Right lobe of liver (tissue), 6 donors: Measurements from ENCODE around the gene TLL2. TPM values are rescaled to one million over a fixed set of nuclear protein-coding genes. Genes with fewer than 3 reads are reported as not detected.
A peak's percentile ranks its signal among the peaks of the same experiment; 100 is the strongest.

ENCODE experiments used
- ATAC-seq, 4 donors: fragments of 200-7000 bp; cut with Tn5 transposase; one replicate each; pipeline ENCODE4 v1.9.1; 2020; ENCODE audit warnings: mild to moderate bottlenecking in 4 of 4, moderate library complexity in 4 of 4
- DNase-seq, 3 donors: peaks; one replicate each; pipeline ENCODE4 v3.0.0-alpha.2; 2020
- H3K27ac ChIP-seq, 3 donors: fragments of 200-600 bp; one replicate each; pipeline ENCODE4 v1.8.0; 2022
- H3K27me3 ChIP-seq, 2 donors: fragments of 200-600 bp; one replicate each; pipeline ENCODE4 v1.8.0; 2022
- H3K36me3 ChIP-seq, 4 donors: fragments of 200-600 bp; sonication (generic) in 1 of 4; one replicate each; pipeline versions ENCODE4 v1.5.1 to v1.8.0; 2017 to 2022; ENCODE audit warnings: control low read depth in 1 of 4
- H3K4me1 ChIP-seq, 4 donors: fragments of 200-600 bp; sonication (generic) in 1 of 4; one replicate each; pipeline versions ENCODE4 v1.5.1 to v1.8.0; 2017 to 2022; ENCODE audit warnings: control low read depth in 1 of 4
- H3K4me3 ChIP-seq, 3 donors: fragments of 200-600 bp; one replicate each; pipeline ENCODE4 v1.8.0; 2022
- H3K9me3 ChIP-seq, 4 donors: fragments of 200-600 bp; sonication (generic) in 1 of 4; one replicate each; pipeline versions ENCODE4 v1.5.1 to v1.8.0; 2017 to 2022; ENCODE audit warnings: control low read depth in 1 of 4
- CTCF ChIP-seq, 4 donors: fragments of 200-600 bp in 3 of 4; fragments of 450-650 bp in 1 of 4; IDR thresholded peaks; one replicate each; pipeline versions ENCODE4 v1.5.1 to v1.8.0; 2016 to 2022; ENCODE audit warnings: antibody characterized with exemption in 4 of 4, mild to moderate bottlenecking in 2 of 4
- POLR2A ChIP-seq: fragments of 450-650 bp; IDR thresholded peaks from one replicate; pipeline ENCODE4 v1.6.1; 2017; ENCODE audit warnings: antibody characterized with exemption, mild to moderate bottlenecking
- WGBS: methylation state at CpG from one replicate; pipeline ENCODE4 v1.1.6; 2018; ENCODE audit warnings: low coverage, low lambda C conversion rate; ENCODE audit not compliant: insufficient coverage; ENCODE audit errors: missing lambda C conversion rate; 5-methylcytosine and 5-hydroxymethylcytosine counted together
- intact Hi-C, 2 donors: fragments of 100-400 bp; cut with DNase I; formaldehyde crosslinking; loops; one replicate each; pipeline versions ENCODE4 v1.11.2 to v1.14.1; 2022
- total RNA-seq, 6 experiments: library from RNA; depleted of rRNA in 2 of 6; stranded (reverse); fragments of >200 nt in 2 of 6; fragmentation: NEBNext Ultra II Directional in 3 of 6; extraction: Animal tissue kit (Norgen Biotek cat#: 25700) in 3 of 6; gene quantifications; one replicate each; pipeline versions ENCODE4 v1.1.0 to v1.2.4, GENCODE V29; 2016 to 2023
- donor health status: DM: no; HTN: yes; CAD: no.
- donor health status: DM: no; HTN: no; CAD: no.
- donor health status: DM: no; HTN: no; CAD: no.
- donor health status: DM: no; HTN: yes; CAD: no.
- donor health status: DM: no; HTN: yes; CAD: no.

The TLL2 gene
- total RNA-seq, 6 experiments from 2014 or later = 0.11 to 0.14 TPM; not detected in 4

DNA sequence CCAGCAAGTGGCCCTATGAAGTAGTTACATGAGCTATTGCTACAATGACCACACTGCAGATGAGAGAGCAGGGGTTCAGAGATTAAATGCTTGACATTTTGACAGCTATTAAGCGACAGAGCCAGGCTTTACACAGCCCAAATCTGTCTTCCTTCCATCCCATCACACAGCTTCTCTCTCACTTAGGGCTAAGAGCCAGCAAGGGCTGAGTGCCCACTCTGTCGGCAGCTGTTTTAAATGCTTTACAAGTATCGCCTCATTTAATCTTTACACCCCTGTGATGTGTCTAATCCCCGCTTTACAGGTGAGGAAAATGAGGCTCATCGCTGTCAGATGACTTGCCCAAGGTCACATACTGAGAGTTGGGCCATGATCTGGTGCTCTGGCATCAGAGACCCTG lies 139.7 kb downstream of the TLL2 start:
- no peak for ATAC-seq
- intact Hi-C loops = loop anchor here in 1 of 2 donors (5.0 kb wide), 1 partner anchor 133 kb away; no protein-coding TSS in a partner anchor
- 92% methylated on average over 5 of the region's 5 CpGs for WGBS

GRCh38 chr10:96371356-96371755 lies 142.4 kb downstream of the TLL2 start:
- Histone ChIP-seq H3K9me3 (no peaks in the 10 kb centered on the region), H3K36me3 (no peaks in the 10 kb centered on the region), H3K27ac (no peak overlapping the region), H3K4me3 (no peak overlapping the region), H3K4me1 (peaks cover 0 to 6% (median 0%) of the 10 kb centered on the region in 4 donors), H3K27me3 (no peaks in the 10 kb centered on the region)
- intact Hi-C loops = loop anchor here in 1 of 2 donors (5.0 kb wide), 1 partner anchor 136 kb away; no protein-coding TSS in a partner anchor
- DNase-seq (no peak), ATAC-seq (no peak)
- WGBS = 79% methylated on average over 4 of the region's 11 CpGs
- TF ChIP-seq CTCF (IDR thresholded peaks at IDR 0.05) = no peak
- no peak for TF ChIP-seq POLR2A

More for the DNA sequence above, 139.7 kb downstream of the TLL2 start:
- TF ChIP-seq POLR2A (no peak), CTCF (IDR thresholded peaks at IDR 0.05) (no peak)
- H3K4me3 ChIP-seq = no peak overlapping the region
- H3K36me3 ChIP-seq = no peaks in the 10 kb centered on the region
- H3K9me3 ChIP-seq = no peaks in the 10 kb centered on the region
- peaks cover 0 to 6% (median 0%) of the 10 kb centered on the region in 4 donors for H3K4me1 ChIP-seq
- no peak overlapping the region for H3K27ac ChIP-seq
- H3K27me3 ChIP-seq = no peaks in the 10 kb centered on the region
- DNase-seq = no peak

DNA sequence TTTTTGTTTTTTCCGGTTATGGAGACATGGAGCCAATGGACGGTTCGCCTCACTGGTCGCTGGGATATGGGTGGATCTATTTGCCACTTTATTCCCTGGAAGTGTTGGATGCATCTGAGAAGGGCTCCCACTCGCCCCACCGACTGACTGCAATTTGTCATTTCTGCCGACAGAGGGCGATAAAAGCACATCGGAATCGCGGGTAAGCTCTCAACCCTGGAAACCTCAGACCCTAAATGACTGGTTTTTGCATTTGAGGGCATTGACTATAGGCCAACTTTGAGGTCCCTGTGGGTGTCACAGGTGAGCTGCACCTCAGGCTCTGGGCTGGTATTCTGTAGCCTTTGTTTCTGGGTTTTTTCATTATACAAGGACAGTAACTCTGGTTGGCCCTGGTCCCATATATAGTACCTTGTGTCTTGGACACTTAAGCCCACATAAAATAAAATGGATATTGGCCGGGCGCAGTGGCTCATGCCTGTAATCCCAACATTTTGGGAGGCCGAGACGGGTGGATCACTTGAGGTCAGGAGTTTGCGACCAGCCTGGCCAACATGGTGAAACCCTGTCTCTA lies 143.1 kb downstream of the TLL2 start:
- Histone ChIP-seq H3K9me3 (no peaks in the 10 kb centered on the region), H3K4me1 (peaks cover 0 to 3% (median 0%) of the 10 kb centered on the region in 4 donors), H3K4me3 (no peak overlapping the region), H3K27me3 (no peaks in the 10 kb centered on the region), H3K27ac (no peak overlapping the region), H3K36me3 (no peaks in the 10 kb centered on the region)
- TF ChIP-seq POLR2A (no peak), CTCF (IDR thresholded peaks at IDR 0.05) (peak; percentile 65 to 86 (median 79))
- peak; percentile 23 to 51 (median 39) for ATAC-seq
- intact Hi-C loops = loop anchor here in 1 of 2 donors (5.0 kb wide), 1 partner anchor 137 kb away; no protein-coding TSS in a partner anchor
- DNase-seq = peak in 1 of 3 donors; percentile 33
- WGBS = 30% methylated on average over 15 of the region's 16 CpGs

DNA sequence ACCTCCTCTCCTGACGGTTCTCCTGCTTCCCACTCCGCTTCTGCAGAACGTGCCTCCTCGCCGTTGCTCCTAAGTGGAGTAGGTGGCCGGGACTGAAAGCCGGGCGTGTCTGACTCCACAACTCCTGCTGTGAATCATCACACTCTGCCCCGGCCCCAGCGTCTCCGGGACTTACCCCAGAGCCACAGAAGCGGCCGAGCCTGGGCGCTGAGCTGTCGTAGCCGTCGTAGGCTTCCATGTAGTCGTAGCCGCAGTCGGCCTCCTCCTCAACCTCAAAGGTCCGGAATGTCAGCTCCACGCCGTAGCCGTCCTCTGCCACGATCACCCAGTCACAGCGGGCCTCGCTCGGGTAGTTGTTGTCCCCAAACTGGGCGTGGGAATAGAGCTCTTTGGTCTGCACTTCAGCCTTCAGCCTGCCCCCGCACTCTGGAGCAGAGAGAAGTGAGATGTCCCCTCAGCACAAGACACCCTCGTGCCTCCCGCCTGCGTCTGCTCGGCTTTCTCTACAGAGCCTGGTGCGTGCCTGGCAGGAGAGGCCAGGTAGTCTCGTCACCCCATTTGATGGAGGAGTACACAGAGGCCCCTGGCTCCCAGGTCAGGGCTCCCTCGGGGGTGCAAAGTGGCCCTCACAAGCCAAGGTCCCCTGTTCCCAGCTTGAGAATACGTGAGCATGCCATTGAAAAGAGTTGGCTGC lies 143.7 kb downstream of the TLL2 start:
- Histone ChIP-seq H3K36me3 (no peaks in the 10 kb centered on the region), H3K9me3 (no peaks in the 10 kb centered on the region), H3K27ac (no peak overlapping the region), H3K4me1 (no peaks in the 10 kb centered on the region), H3K4me3 (no peak overlapping the region), H3K27me3 (no peaks in the 10 kb centered on the region)
- intact Hi-C loops = loop anchor here in 1 of 2 donors (5.0 kb wide), 1 partner anchor 137 kb away; no protein-coding TSS in a partner anchor
- 77% methylated on average over 11 of the region's 38 CpGs for WGBS
- ATAC-seq = no peak
- no peak for TF ChIP-seq CTCF (IDR thresholded peaks at IDR 0.05)
- no peak for TF ChIP-seq POLR2A
- DNase-seq = no peak
